HG02678 (cell line): ENCODE data around the gene RGS14.
"Not testable (repeated sequence)": the region's sequence is repeated elsewhere in the genome, so short reads cannot be mapped to it uniquely, and the experiment has no call there.

Experiments used
- ATAC-seq: cut with Tn5 transposase; IDR thresholded peaks from one replicate; pipeline ENCODE4 v1.9.1; 2021; ENCODE audit warnings: mild to moderate bottlenecking, moderate library complexity; ENCODE audit not compliant: unreplicated experiment

Gene RGS14

DNA sequence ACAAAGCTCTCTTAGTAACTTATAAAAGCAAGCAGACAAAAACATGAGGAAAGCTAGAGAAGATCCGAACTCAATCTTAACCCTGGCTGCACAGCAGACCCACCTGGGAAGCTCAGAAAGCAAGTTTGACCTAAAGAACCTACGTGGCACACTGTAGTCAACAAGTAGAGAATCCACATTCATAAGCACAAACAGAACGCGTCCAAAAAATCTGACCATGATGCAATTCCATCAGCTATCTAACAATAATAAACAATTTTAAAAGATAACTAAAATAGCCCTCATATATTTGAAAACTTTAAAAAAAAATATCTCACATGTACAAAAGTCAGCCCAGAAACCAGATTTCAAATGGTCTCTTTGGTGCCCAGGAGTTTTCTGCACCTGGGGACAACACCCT, 10.9 kb upstream of the RGS14 start:
- ATAC-seq = no peak

DNA sequence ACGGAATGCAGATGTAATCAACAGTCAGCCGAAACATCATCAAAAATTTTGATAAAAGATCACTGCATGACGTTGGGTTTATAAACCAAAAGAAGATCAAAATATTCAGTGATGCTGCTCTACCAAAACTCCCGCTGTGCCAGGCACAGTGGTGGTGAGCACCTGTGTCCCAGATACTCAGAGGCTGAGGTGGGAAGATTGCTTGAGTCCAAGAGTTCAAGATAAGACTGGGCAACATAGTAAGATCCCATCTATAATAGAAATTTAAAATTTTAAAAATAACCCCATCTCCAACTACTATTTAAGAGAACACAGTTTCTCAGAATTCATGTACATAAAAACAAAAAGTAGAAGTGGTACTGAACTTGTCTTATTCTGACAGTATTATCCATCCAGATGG, 10.0 kb upstream of the RGS14 start:
- ATAC-seq = no peak

DNA sequence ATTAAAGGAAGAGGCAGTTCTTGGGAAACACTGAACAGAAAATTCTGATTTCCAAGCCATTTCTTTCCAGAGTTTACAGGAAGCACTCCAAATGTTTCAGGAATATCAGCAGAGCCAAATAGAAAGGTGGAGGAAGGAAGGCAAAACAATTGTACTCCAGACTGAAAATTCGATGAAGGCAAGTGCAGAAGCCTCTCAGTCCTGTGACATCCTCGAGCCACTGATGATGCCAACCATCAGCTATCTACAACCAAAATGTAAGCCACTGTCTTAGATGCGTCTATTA, 8.4 kb upstream of the RGS14 start:
- no peak for ATAC-seq

DNA sequence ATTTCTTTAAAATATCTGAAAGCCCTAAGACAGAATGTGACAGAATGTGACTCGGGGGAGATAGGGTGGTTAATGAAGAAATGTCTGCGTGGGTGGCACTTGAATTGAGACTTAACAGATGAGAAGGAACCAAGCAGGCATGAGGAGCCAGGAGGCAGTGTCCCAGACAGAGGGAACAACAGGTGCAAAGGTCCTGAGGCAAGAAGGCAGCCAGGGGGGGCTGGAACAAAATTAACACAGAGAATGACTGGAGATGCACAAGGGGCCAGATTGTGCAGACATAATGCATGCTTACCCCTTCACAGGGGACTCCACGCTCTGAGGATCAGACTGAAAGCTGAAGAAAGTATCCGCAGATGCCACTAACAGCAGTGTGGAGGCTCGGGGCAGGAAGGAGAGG, 8.0 kb upstream of the RGS14 start:
- ATAC-seq = no peak

GRCh38 chr5:177350776-177351391, 6.8 kb upstream of the RGS14 start:
- ATAC-seq = no peak

- peak; percentile 93 for ATAC-seq
Observed at GRCh38 chr5:177351392-177352329, 6.1 kb upstream of the RGS14 start, which contains the start of gene LMAN2. Gene LMAN2, minus strand, starts transcription at chr5:177351668. Its CDS starts 21 bp downstream, at chr5:177351647.

DNA sequence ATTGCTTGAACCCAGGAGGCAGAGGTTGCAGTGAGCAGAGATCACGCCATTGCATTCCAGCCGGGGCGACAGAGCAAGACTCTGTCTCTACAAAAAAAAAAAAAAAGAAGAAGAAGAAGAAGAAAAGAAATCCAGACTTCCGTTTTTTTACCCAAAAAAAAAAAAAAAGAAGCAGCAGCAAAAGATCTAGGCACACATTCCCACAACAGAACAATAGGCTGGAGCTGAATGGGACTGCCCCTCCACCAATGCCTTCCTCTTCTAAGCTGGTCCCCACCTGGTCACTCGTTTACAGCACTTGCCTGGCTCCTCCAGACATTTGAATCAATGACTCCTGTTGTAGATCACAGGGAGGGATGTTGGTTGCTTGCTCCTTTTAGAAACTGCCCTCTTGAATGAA, 4.6 kb upstream of the RGS14 start:
- no peak for ATAC-seq

GRCh38 chr5:177354256-177354655, 3.5 kb upstream of the RGS14 start:
- ATAC-seq = no peak

DNA sequence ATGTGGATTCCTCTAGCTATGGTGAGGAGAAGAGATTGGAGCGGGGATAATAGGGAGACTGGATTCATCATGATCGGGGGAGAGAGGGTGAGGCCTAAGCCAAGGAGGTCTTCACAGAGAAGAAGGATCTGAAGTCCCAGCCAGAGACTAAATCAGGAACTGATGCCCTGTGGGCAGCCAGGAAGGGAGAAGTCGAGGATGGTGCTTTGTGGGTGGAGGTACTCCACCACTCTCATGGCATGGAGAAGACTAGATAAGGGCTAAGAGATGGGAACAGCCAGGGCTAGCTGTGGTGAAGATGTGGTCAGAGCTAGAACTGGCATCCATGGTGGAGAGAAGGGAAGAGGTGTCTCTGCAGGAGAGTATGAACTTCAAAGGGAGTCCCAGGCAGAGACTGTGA, 3.0 kb upstream of the RGS14 start:
- ATAC-seq = no peak

- no peak for ATAC-seq
Observed at GRCh38 chr5:177355162-177355867, 2.4 kb upstream of the RGS14 start.

GRCh38 chr5:177355868-177356168, 1.9 kb upstream of the RGS14 start:
- no peak for ATAC-seq

DNA sequence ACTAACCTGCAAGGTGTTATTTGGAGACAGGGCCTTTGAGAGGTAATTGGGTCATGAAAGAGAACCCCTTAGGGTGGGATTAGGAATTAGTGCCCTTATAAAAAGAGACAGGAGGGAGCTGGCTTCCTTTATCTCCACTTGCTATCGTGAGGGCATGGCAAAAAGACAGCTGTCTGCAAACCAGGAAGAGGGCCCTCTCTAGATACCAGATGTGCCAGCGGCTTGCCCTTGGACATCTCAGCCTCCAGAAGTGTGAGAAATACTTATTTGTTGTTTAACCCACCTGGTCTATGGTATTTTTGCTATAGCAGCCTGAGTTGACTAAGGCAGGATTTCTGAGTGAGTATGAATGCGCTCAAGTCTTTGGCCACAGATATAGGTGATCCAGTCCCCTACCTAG, 978 bp upstream of the RGS14 start:
- ATAC-seq = no peak

DNA sequence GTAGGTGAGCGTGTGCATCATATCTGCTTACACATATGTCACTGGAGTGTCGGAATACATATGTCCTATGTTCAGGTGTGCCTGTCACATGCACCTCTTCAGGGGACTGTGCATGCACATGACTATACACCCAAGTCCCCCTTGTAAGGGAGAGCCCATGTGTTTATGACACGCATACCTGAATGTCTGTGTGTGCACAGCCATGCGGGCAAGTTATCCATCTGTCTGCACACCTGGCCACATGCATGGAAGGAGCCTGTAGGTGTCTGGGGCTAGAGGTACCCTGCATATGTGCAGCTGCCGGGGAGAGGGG, 622 bp upstream of the RGS14 start:
- ATAC-seq = no peak

GRCh38 chr5:177358370-177358819, 671 bp downstream of the RGS14 start:
- ATAC-seq = no peak

DNA sequence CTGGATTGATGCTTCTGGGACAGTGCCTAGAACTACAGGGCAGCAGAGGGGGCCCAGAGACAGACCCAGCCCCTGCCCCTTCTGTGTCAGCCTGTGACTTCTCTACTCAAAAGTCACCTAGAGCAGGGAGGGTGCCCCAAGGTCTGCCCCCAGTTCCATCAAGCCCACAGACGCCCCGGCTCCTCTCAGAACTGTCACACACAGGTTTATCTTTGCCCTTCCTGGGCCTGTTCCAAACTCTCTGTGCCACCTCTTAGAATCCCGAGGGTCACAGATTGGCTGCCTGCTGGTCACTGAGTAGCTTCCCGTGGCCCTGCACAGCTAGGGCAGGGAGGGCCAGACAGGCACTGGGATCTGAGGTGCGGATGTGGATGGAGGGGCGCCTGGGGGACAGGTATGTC, 1.7 kb downstream of the RGS14 start:
- ATAC-seq = no peak

DNA sequence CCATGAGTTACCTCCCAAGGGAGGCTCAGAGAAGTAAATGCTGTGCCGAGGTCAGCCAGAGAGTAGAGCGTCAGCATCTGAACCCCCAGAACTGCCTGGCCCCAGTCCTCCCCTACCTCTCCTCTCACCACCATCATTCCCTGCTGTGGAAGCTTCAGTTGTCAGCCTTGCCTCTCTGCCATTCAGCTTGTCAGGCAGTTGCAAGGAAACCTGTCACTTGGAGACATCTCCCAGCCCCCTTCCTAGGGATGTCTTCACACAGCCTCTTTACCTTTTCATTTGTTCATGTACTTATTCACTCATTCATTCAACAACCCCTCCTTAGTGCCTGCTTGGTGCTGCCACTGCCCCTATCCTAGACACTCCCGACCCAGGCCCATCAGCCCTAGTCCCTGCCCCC, 2.1 kb downstream of the RGS14 start:
- ATAC-seq = no peak

- ATAC-seq = not testable (repeated sequence)
Observed at GRCh38 chr5:177360740-177361139, 3.0 kb downstream of the RGS14 start.

GRCh38 chr5:177361418-177362291, 3.9 kb downstream of the RGS14 start:
- no peak for ATAC-seq

GRCh38 chr5:177362292-177362609, 4.5 kb downstream of the RGS14 start:
- ATAC-seq = no peak

DNA sequence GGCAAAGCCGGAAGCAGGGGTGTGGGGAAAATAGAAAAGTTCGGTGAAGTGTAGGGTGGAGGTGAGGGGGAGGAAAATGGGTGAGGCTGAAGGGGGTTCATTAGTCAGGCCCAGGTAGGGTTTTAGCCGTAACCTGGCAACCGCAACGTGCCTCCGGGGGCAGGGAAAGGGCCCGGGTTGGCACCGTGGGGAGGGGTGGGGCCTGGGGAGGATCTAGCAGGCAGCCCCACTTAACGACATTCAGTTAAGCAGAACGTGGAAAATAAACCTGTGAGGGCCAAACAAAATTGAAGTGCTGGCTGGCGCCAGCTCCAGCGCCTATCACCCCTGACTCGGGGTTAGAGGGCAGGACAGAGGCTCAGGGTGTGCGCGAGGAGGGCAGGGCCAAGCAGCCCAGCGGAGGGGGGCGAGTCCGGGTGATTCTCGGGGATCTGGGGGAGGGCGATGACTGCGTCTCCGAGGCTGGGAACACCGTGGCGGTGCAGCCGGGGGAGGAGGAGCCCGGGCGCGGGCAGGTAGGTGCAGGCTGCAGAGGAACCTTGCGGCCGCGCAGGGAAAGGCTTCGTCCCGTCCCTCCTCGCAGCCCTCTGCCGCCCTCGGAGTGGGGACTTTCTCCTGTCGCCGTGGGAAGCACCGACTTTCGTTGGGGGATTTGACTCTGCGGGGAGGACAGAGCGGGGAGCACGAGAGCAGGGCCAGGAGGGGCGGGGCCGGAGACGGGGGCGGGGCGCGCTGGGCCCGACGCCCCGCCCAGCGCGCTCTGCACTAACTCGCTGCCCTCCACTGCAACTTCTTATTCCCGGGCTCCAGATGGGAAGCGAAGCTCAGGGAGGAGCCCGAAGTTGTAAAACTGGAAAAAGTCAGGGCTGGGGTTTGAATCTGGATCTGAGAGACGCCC, 5.1 kb downstream of the RGS14 start:
- no peak for ATAC-seq
